Activated CD4-positive, alpha-beta memory T cell treated with anti-CD3 and anti-CD28 coated beads, Interleukin-2, amount 10 ng/mL, durations not matched to agents 7 days and 5 days (primary cell): ENCODE measurements around the gene CCNY. TPM values are rescaled to one million over a fixed set of nuclear protein-coding genes. Genes with fewer than 3 reads are reported as not detected.

Experiments used
- CTCF ChIA-PET: fragments of 350-600 bp; sonication (Branson Sonifier 250); formaldehyde crosslinking; loops from one replicate; lab custom pipeline; 2021; ENCODE audit warnings: antibody characterized with exemption, inconsistent platforms; lab: Charles Lee
- POLR2A ChIA-PET: fragments of 350-600 bp; sonication (Branson Sonifier 250); formaldehyde crosslinking; loops from one replicate; lab custom pipeline; 2021; ENCODE audit warnings: antibody characterized with exemption; lab: Charles Lee
- DNase-seq: peaks from one replicate; pipeline ENCODE4 v3.0.0-alpha.2; 2020
- H3K27ac Mint-ChIP-seq: one replicate; pipeline ENCODE4 v1.8.0; 2021; ENCODE audit warnings: mild to moderate bottlenecking, mixed read lengths
- H3K27me3 Mint-ChIP-seq: one replicate; pipeline ENCODE4 v1.8.0; 2021; ENCODE audit warnings: mixed read lengths
- H3K36me3 Mint-ChIP-seq: one replicate; pipeline ENCODE4 v1.8.0; 2021; ENCODE audit warnings: low read depth, mixed read lengths
- H3K4me1 Mint-ChIP-seq: one replicate; pipeline ENCODE4 v1.8.0; 2021; ENCODE audit warnings: mixed read lengths
- H3K4me3 Mint-ChIP-seq: one replicate; pipeline ENCODE4 v1.8.0; 2021; ENCODE audit warnings: mild to moderate bottlenecking, mixed read lengths
- H3K9me3 Mint-ChIP-seq: one replicate; pipeline ENCODE4 v1.8.0; 2021; ENCODE audit warnings: mixed read lengths
- total RNA-seq, 2 experiments: library from RNA; stranded (reverse); gene quantifications; one replicate each; pipeline ENCODE4 v1.2.3, GENCODE V29; 2021

The CCNY gene
- total RNA-seq, 2 experiments from 2014 or later: 49.3 to 56.7 TPM

- no peak overlapping the region for H3K27ac Mint-ChIP-seq
- no peaks in the 10 kb centered on the region for H3K36me3 Mint-ChIP-seq
- H3K4me3 Mint-ChIP-seq: no peak overlapping the region
- no peaks in the 10 kb centered on the region for H3K9me3 Mint-ChIP-seq
- POLR2A ChIA-PET: interaction anchor here (1.0 kb wide), 1 partner anchor 9 kb away, joined by 4 read pairs; no protein-coding TSS in a partner anchor
- CTCF ChIA-PET: no interaction called here
- H3K27me3 Mint-ChIP-seq: no peaks in the 10 kb centered on the region
- peaks cover 10% of the 10 kb centered on the region for H3K4me1 Mint-ChIP-seq
- DNase-seq: no peak
Observed at GRCh38 chr10:35365994-35366393, 29.7 kb downstream of the CCNY start.

DNA sequence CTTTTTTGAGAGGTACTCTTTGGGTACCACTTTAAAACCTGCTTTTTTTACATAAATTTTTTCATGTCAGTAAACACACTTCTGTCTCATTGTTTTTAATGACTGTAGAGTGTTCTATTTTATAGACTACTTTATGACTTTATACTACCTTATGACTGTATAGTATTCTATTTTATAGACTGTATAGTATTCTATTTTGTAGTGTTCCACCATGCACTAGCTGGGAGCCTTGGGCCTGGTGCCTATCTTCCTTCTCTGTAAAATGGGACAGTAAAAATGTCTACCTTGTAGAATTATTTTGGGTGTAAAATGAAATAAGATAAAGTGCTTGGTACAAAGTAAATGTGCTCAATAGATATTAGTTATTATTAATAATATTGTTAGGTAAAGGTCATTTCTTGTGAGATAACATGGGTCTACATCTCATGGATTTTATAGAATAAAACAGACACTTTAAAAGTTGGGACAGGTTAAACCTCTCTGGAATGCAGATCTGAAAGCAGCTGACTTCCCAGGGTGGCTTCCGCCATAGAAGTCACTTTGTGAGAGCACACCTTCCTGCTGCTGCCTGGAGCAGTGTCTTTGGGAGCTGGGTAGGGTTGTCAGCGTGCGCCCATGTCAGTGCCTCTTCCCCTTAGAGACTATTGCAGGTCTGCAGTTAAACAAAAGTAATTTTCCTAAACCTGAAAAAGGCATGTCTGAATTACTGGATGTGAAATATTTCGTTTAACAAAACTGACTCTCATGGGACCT is 31.0 kb downstream of the CCNY start:
- H3K27ac Mint-ChIP-seq: no peak overlapping the region
- DNase-seq: no peak
- CTCF ChIA-PET: no interaction called here
- H3K27me3 Mint-ChIP-seq: no peaks in the 10 kb centered on the region
- no peaks in the 10 kb centered on the region for H3K9me3 Mint-ChIP-seq
- POLR2A ChIA-PET: no interaction called here
- no peaks in the 10 kb centered on the region for H3K36me3 Mint-ChIP-seq
- peaks cover 18% of the 10 kb centered on the region for H3K4me1 Mint-ChIP-seq
- no peak overlapping the region for H3K4me3 Mint-ChIP-seq

DNA sequence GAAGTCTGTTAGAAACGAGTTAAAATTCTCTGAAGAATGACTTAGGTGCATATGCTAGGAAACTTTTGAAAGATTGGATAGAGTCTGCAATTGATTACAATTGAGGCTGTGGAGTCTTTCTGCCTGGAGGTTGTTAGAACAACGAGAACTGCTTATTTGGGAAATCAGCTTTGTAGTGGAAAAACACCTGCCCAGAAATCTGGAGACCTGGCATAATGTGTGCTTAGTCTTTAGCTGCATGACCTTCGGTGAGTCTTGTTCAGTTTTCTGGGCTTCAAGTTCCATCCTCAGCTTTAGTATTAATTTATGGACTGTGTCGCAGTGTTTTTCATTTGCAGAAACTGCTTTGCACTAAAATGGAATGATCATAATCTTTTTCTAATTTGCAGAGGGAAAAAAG is 31.7 kb downstream of the CCNY start:
- Mint-ChIP-seq H3K27ac (no peak overlapping the region), H3K9me3 (no peaks in the 10 kb centered on the region), H3K27me3 (no peaks in the 10 kb centered on the region), H3K36me3 (no peaks in the 10 kb centered on the region), H3K4me3 (no peak overlapping the region), H3K4me1 (peaks cover 20% of the 10 kb centered on the region)
- POLR2A ChIA-PET: no interaction called here
- no peak for DNase-seq
- CTCF ChIA-PET: no interaction called here

DNA sequence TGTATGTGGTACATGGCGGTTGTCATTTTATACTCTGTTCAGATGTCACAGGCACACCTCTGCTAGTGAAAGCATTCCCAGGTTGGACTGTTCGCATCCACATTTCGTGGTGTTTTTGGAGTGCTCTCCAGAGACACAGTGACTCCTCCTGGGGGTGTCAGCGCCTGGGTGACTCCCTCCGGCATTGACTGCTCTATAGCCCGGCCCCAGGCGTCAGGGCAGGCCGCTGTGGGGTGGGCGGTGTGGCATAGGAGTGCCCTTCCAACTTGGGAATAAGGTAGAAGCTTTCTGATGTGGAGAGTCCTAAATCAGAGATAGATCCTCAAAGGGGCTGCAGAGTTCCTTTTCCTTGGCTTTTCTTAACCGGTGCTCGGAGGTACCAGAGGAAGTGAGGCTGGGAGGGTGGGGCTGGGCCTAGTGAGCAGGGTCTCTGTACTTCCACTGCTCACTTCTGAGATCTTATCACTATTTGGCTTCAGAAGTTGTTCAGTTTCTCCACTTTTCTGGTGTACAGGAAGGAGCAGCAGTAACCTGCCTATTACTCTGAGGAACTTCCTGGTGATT is 32.3 kb downstream of the CCNY start:
- H3K4me3 Mint-ChIP-seq: no peak overlapping the region
- H3K9me3 Mint-ChIP-seq: no peaks in the 10 kb centered on the region
- no peak for DNase-seq
- H3K27ac Mint-ChIP-seq: no peak overlapping the region
- peaks cover 20% of the 10 kb centered on the region for H3K4me1 Mint-ChIP-seq
- POLR2A ChIA-PET: no interaction called here
- H3K27me3 Mint-ChIP-seq: no peaks in the 10 kb centered on the region
- CTCF ChIA-PET: no interaction called here
- H3K36me3 Mint-ChIP-seq: no peaks in the 10 kb centered on the region

DNA sequence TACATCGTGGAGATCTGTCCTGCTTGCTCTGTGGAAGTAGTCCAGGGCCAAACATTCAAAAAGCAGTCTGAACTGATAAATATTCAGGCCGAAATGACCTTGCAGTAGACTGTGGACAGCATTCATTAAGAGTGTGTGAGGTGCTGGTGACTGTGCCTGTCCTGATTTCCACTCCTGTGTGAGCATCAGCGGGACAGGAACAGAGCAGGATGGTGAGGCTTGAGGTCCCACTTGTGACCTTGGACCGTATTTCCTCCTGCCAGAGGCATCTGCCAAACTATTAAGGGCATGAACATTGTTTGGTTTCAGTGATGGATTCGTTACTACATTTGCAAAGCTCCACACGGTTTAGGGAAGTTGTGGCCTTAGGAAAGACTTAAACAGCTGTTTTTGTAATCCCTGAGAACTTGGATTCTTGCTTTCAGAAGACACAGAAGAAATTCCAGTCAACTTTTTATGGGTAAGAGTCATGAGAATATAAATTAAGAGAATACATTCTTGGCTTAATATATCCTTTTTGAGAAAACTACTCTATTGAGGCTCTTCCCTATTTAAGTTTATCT is 32.8 kb downstream of the CCNY start:
- Mint-ChIP-seq H3K4me1 (peaks cover 20% of the 10 kb centered on the region), H3K27ac (no peak overlapping the region), H3K9me3 (no peaks in the 10 kb centered on the region), H3K27me3 (no peaks in the 10 kb centered on the region), H3K36me3 (no peaks in the 10 kb centered on the region), H3K4me3 (no peak overlapping the region)
- POLR2A ChIA-PET: no interaction called here
- CTCF ChIA-PET: no interaction called here
- DNase-seq: no peak

DNA sequence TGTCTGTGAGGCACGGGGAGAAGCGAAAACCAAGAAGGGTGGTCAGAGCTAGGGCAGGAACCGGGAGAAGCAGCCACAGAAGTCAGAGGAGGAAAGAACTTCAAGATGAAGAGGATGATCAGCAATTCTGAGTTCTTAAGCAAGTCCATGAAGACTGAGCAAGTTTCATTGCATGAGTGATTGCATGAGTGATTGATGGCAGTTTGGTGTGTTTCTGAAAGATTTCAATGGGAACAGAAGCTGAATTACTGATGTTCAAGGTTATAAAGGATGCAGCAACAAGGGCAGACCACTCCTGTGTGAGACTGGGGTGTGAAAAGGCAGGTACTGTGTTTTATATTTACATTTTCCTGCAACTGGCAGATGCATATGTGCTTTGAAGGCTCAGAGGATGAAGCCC is 35.4 kb downstream of the CCNY start:
- ChIA-PET POLR2A (no interaction called here), CTCF (no interaction called here)
- DNase-seq: no peak
- Mint-ChIP-seq H3K4me3 (no peak overlapping the region), H3K27me3 (no peaks in the 10 kb centered on the region), H3K36me3 (peaks cover 5% of the 10 kb centered on the region), H3K27ac (no peak overlapping the region), H3K4me1 (peaks cover 32% of the 10 kb centered on the region), H3K9me3 (no peaks in the 10 kb centered on the region)

- no peak overlapping the region for H3K27ac Mint-ChIP-seq
- POLR2A ChIA-PET: no interaction called here
Observed at GRCh38 chr10:35372329-35372728, 36.0 kb downstream of the CCNY start.

DNA sequence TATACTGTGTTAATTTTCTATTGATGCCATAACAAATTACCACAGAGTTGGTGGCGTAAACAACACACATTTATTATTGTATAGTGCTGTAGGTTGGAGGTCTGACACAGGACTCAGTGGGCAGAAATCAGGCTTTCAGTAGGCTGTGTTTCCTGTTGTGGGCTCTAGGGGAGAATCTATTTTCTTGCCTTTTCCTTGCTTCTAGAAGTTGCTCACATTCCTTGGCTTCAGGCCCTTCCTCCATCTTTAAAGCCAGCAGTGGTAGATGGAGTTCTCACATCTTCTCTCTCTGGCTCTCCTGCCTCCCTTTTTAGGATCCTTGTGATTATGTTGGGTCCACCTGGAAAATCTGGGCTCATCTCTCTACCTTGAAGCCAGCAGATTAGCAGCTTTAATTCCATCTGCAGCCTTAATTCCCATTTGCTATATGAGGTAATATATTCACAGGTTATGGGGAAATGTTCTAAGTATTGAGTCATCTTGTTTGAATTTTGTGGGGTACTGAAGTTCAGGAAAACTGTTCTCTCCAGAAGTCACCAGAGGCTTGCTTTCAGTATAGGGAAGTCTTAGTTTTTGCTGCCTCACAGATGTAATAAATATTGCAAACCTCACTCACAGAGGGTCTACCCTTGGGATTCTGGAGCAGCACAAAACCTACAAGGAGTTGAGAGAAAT is 38.9 kb downstream of the CCNY start:
- CTCF ChIA-PET: no interaction called here
- no peaks in the 10 kb centered on the region for H3K9me3 Mint-ChIP-seq
- no peak overlapping the region for H3K27ac Mint-ChIP-seq
- H3K27me3 Mint-ChIP-seq: no peaks in the 10 kb centered on the region
- peaks cover 49% of the 10 kb centered on the region for H3K4me1 Mint-ChIP-seq
- H3K4me3 Mint-ChIP-seq: no peak overlapping the region
- DNase-seq: no peak
- peaks cover 5% of the 10 kb centered on the region for H3K36me3 Mint-ChIP-seq
- POLR2A ChIA-PET: no interaction called here

More at GRCh38 chr10:35372329-35372728, 36.0 kb downstream of the CCNY start:
- peaks cover 34% of the 10 kb centered on the region for H3K4me1 Mint-ChIP-seq
- CTCF ChIA-PET: no interaction called here
- peaks cover 5% of the 10 kb centered on the region for H3K36me3 Mint-ChIP-seq
- H3K4me3 Mint-ChIP-seq: no peak overlapping the region
- H3K9me3 Mint-ChIP-seq: no peaks in the 10 kb centered on the region
- no peak for DNase-seq
- H3K27me3 Mint-ChIP-seq: no peaks in the 10 kb centered on the region

- H3K4me1 Mint-ChIP-seq: peaks cover 40% of the 10 kb centered on the region
- no peak overlapping the region for H3K4me3 Mint-ChIP-seq
- CTCF ChIA-PET: no interaction called here
- H3K27ac Mint-ChIP-seq: no peak overlapping the region
- no peaks in the 10 kb centered on the region for H3K27me3 Mint-ChIP-seq
- H3K9me3 Mint-ChIP-seq: no peaks in the 10 kb centered on the region
- POLR2A ChIA-PET: no interaction called here
- H3K36me3 Mint-ChIP-seq: peaks cover 5% of the 10 kb centered on the region
- no peak for DNase-seq
Observed at GRCh38 chr10:35377050-35377728, 40.9 kb downstream of the CCNY start.

DNA sequence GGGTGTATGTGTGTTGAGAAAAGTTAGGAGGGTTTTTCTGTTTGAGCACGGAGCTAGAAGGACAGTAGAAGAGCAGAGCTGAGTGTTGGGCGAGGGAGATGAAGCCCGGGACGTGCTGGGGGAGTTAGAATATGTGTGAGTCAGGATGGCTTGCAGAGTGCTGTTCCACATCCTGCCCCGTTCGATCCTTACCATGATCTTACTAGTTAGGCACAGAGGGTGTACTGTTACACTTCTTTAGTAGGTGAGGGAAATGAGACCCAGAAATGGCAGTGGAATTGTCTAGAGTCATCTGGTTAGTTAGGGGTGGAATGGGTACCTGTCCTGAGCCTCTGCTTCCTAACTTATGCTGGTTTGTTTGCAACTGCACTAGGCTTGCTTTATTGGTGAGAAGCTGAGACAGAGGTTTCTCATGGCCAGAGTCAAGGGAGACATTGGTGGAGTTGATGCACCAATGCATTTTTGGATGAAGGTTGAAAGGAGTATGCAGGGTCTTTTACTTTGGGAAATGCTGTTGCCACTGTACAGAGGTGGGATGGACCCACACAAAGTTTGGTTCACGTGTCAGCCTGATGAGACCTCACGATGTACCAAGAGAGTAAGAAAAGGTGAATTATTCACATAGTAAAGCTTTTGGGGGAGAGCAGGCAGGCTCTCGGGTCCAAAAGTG is 42.4 kb downstream of the CCNY start:
- Mint-ChIP-seq H3K27me3 (no peaks in the 10 kb centered on the region), H3K9me3 (no peaks in the 10 kb centered on the region), H3K4me1 (peaks cover 36% of the 10 kb centered on the region), H3K27ac (no peak overlapping the region), H3K36me3 (peaks cover 5% of the 10 kb centered on the region), H3K4me3 (no peak overlapping the region)
- DNase-seq: no peak
- ChIA-PET CTCF (no interaction called here), POLR2A (no interaction called here)

GRCh38 chr10:35379226-35380137 is 43.2 kb downstream of the CCNY start:
- CTCF ChIA-PET: no interaction called here
- H3K27me3 Mint-ChIP-seq: no peaks in the 10 kb centered on the region
- DNase-seq: no peak
- no peak overlapping the region for H3K27ac Mint-ChIP-seq
- H3K4me1 Mint-ChIP-seq: peaks cover 36% of the 10 kb centered on the region
- POLR2A ChIA-PET: interaction anchor here (1.1 kb wide), 1 partner anchor 253 kb away, joined by 3 read pairs; no protein-coding TSS in a partner anchor
- no peaks in the 10 kb centered on the region for H3K9me3 Mint-ChIP-seq
- H3K36me3 Mint-ChIP-seq: peaks cover 5% of the 10 kb centered on the region
- no peak overlapping the region for H3K4me3 Mint-ChIP-seq

DNA sequence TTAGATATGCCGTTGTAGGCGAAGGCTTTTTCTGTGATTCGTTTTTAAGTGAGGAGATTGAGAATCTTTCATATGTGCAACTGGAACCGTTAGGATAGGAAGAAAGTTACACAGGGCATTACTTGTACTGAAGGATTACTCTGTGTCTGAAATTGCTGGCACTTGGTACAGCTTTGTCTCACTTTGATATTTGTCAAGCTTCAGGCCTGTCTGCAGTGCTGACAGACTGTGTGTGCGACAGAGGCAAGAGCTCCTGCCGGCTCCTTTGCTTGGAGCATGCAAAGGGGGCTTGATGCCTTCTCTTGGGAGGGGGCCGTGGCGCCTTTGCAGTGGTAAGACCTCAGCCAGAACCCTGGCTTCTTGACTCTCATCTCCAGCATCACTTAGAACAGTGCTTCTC is 45.8 kb downstream of the CCNY start:
- Mint-ChIP-seq H3K36me3 (no peaks in the 10 kb centered on the region), H3K27ac (no peak overlapping the region), H3K4me1 (peaks cover 25% of the 10 kb centered on the region), H3K27me3 (no peaks in the 10 kb centered on the region), H3K4me3 (no peak overlapping the region), H3K9me3 (no peaks in the 10 kb centered on the region)
- no peak for DNase-seq
- POLR2A ChIA-PET: no interaction called here
- CTCF ChIA-PET: no interaction called here
